Measurements from ENCODE around the gene ARHGEF7.
A peak's percentile ranks its signal among the peaks of the same experiment; 100 is the strongest.
"Not testable (repeated sequence)": the region's sequence is repeated elsewhere in the genome, so short reads cannot be mapped to it uniquely, and the experiment has no call there.

The ARHGEF7 gene
- total RNA-seq: 71.0 to 94.2 reads per million in 2 donors

GRCh38 chr13:111115061-111115964 is at the start of gene ARHGEF7:
Gene ARHGEF7, plus strand, starts transcription at chr13:111115310. Its CDS starts 217 bp downstream, at chr13:111115527.
- peak in 1 of 5 experiments; percentile 7 for DNase-seq

GRCh38 chr13:111065698-111066097 is 49.4 kb upstream of the ARHGEF7 start:
- DNase-seq: no peak

- no peak for DNase-seq
These were observed 48.6 kb upstream of the ARHGEF7 start for GRCh38 chr13:111066544-111066943.

GRCh38 chr13:111068009-111068350 is 47.1 kb upstream of the ARHGEF7 start:
- DNase-seq: no peak

- peak in 1 of 5 experiments; percentile 66 for DNase-seq
These were observed 44.0 kb upstream of the ARHGEF7 start for GRCh38 chr13:111071120-111071519.

- DNase-seq: not testable (repeated sequence)
These were observed 43.6 kb upstream of the ARHGEF7 start for GRCh38 chr13:111071526-111071925.

- no peak for DNase-seq
These were observed 40.3 kb upstream of the ARHGEF7 start for GRCh38 chr13:111074826-111075225.

- DNase-seq: no peak
These were observed 38.7 kb upstream of the ARHGEF7 start for GRCh38 chr13:111076155-111077013.

GRCh38 chr13:111079375-111079774 is 35.7 kb upstream of the ARHGEF7 start:
- DNase-seq: no peak

- DNase-seq: no peak
These were observed 34.5 kb upstream of the ARHGEF7 start for GRCh38 chr13:111080642-111081041.

- no peak for DNase-seq
These were observed 32.9 kb upstream of the ARHGEF7 start for GRCh38 chr13:111082240-111082639.

- not testable (repeated sequence) for DNase-seq
These were observed 32.3 kb upstream of the ARHGEF7 start for GRCh38 chr13:111082769-111083168.

GRCh38 chr13:111083693-111084092 is 31.4 kb upstream of the ARHGEF7 start:
- DNase-seq: not testable (repeated sequence)

- no peak for DNase-seq
These were observed 24.9 kb upstream of the ARHGEF7 start for GRCh38 chr13:111090169-111090568.

GRCh38 chr13:111092685-111093084 is 22.4 kb upstream of the ARHGEF7 start:
- DNase-seq: no peak

- no peak for DNase-seq
These were observed 22.0 kb upstream of the ARHGEF7 start for GRCh38 chr13:111093136-111093535.

GRCh38 chr13:111093634-111094033 is 21.5 kb upstream of the ARHGEF7 start:
- no peak for DNase-seq

GRCh38 chr13:111095031-111095840 is 19.9 kb upstream of the ARHGEF7 start:
- DNase-seq: no peak

GRCh38 chr13:111095911-111096501 is 19.1 kb upstream of the ARHGEF7 start:
- DNase-seq: no peak

- no peak for DNase-seq
These were observed 15.8 kb upstream of the ARHGEF7 start for GRCh38 chr13:111099290-111099689.

GRCh38 chr13:111110054-111110453 is 5.1 kb upstream of the ARHGEF7 start:
- DNase-seq: no peak

GRCh38 chr13:111111376-111111937 is 3.7 kb upstream of the ARHGEF7 start:
- DNase-seq: no peak

Data from T-helper 2 cell (primary cell).